BLaER1 (cell line): Measurements from ENCODE around the gene POLR3E.
A peak's percentile ranks its signal among the peaks of the same experiment; 100 is the strongest.

Experiments
- H3K27ac ChIP-seq: shearing (Covaris generic); formaldehyde crosslinking; 2 replicates; pipeline ENCODE4 v1.8.1; 2022
- H3K27me3 ChIP-seq: shearing (Covaris generic); formaldehyde crosslinking; 2 replicates; pipeline ENCODE4 v1.8.1; 2022
- H3K36me3 ChIP-seq: shearing (Covaris generic); formaldehyde crosslinking; 2 replicates; pipeline ENCODE4 v1.8.1; 2022
- H3K4me1 ChIP-seq: shearing (Covaris generic); formaldehyde crosslinking; 2 replicates; pipeline ENCODE4 v1.8.1; 2022
- H3K4me2 ChIP-seq: shearing (Covaris generic); formaldehyde crosslinking; 2 replicates; pipeline ENCODE4 v1.8.1; 2022
- H3K4me3 ChIP-seq: shearing (Covaris generic); formaldehyde crosslinking; 2 replicates; pipeline ENCODE4 v1.8.1; 2022
- H3K9ac ChIP-seq: shearing (Covaris generic); formaldehyde crosslinking; 2 replicates; pipeline ENCODE4 v1.8.1; 2022
- H3K9me3 ChIP-seq: shearing (Covaris generic); formaldehyde crosslinking; 2 replicates; pipeline ENCODE4 v1.8.1; 2022
- H4K20me1 ChIP-seq: shearing (Covaris generic); formaldehyde crosslinking; 2 replicates; pipeline ENCODE4 v1.8.1; 2022
- Cebpa-rat ChIP-seq: shearing (Covaris generic); IDR thresholded peaks from 2 replicates; pipeline ENCODE4 v1.8.1; 2022

POLR3E gene

DNA sequence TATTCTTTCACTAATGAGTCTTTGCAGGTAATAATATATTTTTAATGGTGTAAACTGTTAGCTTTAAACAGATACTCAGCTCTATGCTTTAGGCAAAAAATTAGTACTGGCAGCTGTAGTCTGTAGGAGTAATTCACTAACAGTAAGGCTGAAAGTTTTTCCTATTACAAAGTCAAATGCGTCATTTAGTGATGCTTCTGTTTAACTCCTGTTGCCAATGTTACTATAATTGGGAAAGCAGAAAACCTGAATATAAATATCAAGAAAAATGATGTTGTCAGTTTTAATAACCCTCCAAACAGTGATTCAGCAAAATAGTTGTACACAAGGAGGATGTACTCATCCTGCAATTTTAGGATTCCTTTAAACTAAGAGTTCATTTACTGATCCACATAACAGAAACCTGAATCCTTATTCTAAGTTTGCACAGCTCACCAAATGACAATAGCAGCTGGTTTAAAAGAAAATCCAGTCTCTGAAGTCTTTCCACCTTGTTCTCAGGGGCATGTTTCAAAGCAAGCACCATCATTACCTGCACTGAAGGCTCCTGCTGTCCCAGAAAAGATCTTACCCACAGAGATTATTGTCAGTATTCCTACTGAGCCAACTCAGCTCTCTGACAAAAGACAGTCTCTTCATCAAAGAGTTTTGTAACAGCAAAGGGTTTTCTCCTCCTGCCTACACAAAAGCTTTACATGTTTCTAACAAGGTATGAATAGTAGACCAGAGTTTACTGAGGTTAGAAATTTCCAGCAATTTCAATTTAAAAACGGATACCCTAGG, 73.0 kb downstream of the POLR3E start:
- H3K27me3 ChIP-seq = no peaks in the 10 kb centered on the region; the same call in 1 of the 2 replicates
- H4K20me1 ChIP-seq = peaks cover 33% of the 10 kb centered on the region; the same call in 1 of the 2 replicates
- H3K4me2 ChIP-seq = peak overlapping the region; percentile 64
- H3K4me3 ChIP-seq = no peak overlapping the region
- peaks cover 56% of the 10 kb centered on the region for H3K4me1 ChIP-seq
- TF ChIP-seq Cebpa-rat = no peak
- no peak overlapping the region for H3K9ac ChIP-seq
- no peaks in the 10 kb centered on the region for H3K9me3 ChIP-seq
- 0 out of 2 replicates have a peak, but pooled peaks cover 3% of the 10 kb centered on the region for H3K36me3 ChIP-seq
- H3K27ac ChIP-seq = no peak overlapping the region

DNA sequence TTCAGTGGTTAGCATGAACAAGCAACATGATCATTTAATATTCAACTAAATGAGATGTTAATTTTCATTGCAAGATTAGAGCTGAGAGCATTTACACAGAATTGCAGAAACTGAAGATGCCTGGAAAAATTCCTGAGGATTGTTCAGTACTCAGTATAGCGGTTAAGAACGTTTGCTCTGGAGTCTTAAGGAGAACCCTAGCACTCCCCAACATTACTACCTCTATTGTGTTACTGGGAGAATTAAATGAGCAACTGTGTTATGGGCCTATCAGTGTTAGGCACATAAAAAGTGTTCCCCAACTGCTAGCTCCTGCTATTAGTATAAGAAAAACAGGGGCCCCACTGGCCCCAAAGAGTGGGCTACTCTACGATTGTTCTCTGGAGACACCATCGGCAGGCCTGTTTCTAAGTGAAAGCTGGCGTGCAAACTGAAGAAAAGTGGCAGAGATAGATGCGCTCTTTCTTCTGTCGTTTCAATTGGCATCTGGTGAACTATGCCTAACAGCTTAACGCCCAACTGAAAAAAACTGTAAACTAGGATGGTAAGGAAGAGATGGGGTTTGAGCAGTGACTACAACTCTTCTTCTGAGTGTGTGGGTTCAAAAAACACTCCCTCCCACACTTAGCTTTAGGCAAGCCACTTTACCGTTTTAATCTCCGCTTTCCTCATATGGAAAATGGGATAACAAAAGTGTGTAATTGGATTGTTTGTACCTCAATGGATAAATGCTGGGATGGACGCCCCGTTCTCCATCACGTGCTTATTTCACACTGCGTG, 75.9 kb downstream of the POLR3E start:
- peaks cover 44% of the 10 kb centered on the region for H3K4me1 ChIP-seq
- 0 out of 2 replicates have a peak, but pooled peaks cover 3% of the 10 kb centered on the region for H3K36me3 ChIP-seq
- peaks cover 28% of the 10 kb centered on the region; the same call in 1 of the 2 replicates for H4K20me1 ChIP-seq
- H3K27ac ChIP-seq = peak overlapping the region; percentile 78; the same call in 1 of the 2 replicates
- H3K4me3 ChIP-seq = peak overlapping the region; percentile 80
- peak overlapping the region; percentile 84 for H3K9ac ChIP-seq
- H3K27me3 ChIP-seq = no peaks in the 10 kb centered on the region; the same call in 1 of the 2 replicates
- TF ChIP-seq Cebpa-rat = no peak
- H3K4me2 ChIP-seq = peak overlapping the region; percentile 95
- no peaks in the 10 kb centered on the region for H3K9me3 ChIP-seq

DNA sequence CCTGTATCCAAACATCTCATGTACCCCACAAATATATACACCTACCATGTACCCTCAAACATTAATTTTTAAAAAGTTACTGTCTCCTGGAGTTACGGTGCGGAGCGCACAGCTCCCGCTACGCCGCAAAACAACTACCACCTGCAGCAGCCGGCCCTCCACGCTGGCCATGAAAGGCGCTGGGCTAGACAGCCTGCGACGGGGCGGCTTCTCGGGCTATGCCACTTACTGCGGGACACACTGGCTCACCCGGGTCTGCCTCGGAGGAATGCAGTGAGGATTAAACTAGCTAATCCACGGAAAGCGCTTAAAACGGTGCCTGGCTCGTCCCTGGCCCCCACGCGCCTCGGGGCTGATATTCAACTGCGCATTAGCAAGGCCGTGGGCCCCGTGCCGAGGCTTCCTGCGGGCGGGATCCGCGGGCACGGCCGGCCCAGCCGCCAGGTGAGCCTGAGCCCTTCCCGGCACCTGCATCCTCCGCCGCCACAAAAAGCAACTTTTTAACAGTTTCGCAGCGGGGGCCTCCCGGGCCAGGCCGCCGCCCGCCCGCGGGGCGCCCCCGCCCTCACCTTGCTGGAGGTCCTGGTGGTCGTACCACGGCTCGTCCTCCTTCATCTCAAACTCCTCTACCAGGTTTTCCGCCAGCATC, 76.6 kb downstream of the POLR3E start:
- peak overlapping the region; percentile 80 for H3K4me3 ChIP-seq
- H3K36me3 ChIP-seq = 0 out of 2 replicates have a peak, but pooled peaks cover 3% of the 10 kb centered on the region
- peak overlapping the region; percentile 95 for H3K4me2 ChIP-seq
- no peaks in the 10 kb centered on the region for H3K9me3 ChIP-seq
- peaks cover 43% of the 10 kb centered on the region for H3K4me1 ChIP-seq
- peak overlapping the region; percentile 84 for H3K9ac ChIP-seq
- H3K27me3 ChIP-seq = no peaks in the 10 kb centered on the region; the same call in 1 of the 2 replicates
- H3K27ac ChIP-seq = peak overlapping the region; percentile 78
- peaks cover 28% of the 10 kb centered on the region; the same call in 1 of the 2 replicates for H4K20me1 ChIP-seq
- no peak for TF ChIP-seq Cebpa-rat

DNA sequence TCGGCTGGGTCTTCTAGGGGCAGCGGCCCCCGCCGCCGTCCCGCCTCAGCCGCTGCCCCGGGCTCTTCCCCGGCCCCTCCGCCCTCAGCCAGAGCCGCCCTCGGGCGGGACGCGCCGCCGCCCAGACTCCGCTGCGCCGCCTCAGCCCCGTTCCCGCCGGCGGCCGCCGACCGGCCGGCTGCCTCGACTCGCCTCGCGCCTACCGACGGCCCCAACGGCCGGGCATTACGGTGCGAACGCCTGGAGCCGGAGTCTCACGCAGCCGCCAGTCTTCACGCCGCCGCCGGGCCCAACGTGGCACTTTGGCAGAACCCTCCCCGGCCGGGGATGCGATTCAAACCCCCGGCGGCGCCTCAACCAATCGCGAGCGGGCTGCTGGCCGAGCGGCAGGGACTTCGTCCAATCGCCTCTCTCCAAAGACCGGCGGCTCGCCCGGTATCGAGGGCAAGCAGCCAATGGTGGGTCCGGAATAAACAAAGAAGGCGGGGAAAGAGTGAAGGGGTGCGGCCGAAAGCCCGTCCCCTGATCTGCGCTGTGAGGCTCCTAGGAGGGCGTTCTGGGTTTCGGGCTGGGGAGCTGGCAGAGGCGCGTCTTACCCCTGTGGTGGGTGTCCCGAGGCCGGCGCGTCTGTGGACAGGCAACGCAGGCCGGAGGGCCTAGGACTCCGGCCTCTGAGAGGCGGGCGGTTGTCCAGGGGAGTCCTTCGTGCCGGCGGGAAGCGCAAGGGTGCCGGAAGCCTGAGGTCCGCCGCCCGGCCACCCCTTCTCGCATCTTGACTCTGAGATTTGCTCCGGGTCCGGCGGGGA, 77.3 kb downstream of the POLR3E start, which contains the start of gene CDR2:
Gene CDR2, minus strand, starts transcription at position 309 of the 806 bp plus-strand sequence. CDS start 310 bp downstream, outside the sequence.
- H4K20me1 ChIP-seq = peaks cover 28% of the 10 kb centered on the region; the same call in 1 of the 2 replicates
- no peaks in the 10 kb centered on the region for H3K9me3 ChIP-seq
- TF ChIP-seq Cebpa-rat = no peak
- H3K4me3 ChIP-seq = peak within 1 kb of the TSS; percentile 80
- H3K9ac ChIP-seq = peak within 1 kb of the TSS; percentile 84
- 0 out of 2 replicates have a peak, but pooled peaks cover 3% of the 10 kb centered on the region for H3K36me3 ChIP-seq
- H3K27me3 ChIP-seq = no peaks in the 10 kb centered on the region; the same call in 1 of the 2 replicates
- peak within 1 kb of the TSS; percentile 78 for H3K27ac ChIP-seq
- H3K4me1 ChIP-seq = peaks cover 36% of the 10 kb centered on the region
- peak within 1 kb of the TSS; percentile 95 for H3K4me2 ChIP-seq

DNA sequence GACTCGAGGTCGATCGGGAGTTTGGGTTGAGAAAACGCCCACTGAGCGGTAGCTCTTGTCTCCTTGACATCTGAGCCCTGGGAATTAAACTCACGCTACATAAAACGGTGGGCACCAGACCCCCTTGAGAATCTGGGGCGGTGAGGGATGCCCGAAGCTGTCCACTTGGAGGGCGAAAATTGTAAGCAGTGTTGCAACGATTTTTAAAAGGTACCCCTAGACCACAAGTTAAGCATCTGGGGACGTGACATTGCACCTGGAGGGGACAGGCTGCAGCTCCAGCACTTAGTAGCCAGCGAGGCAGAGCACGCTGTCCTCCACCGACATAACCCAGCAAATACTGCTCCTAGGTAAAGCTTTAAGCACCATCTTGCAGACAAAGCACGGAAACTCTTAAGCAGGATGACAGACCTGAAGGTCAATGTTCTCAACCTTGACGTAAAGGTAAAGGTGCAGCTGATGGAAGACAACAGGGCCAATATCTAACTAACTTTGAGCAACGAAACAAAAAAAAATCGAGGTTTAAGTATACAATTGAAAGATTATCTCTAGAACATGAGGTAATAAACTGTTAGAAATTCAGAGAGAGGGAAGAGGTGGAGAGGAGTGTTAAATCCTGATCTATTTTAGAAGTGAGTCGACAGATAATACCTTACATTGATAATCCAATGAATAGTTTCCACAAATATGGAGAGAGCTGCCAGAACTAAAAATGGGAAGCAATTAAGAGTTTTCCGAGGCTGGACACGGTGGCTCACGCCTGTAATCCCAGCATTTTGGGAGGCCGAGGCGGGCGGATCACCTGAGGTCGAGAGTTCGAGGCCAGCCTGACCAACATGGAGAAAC, 78.1 kb downstream of the POLR3E start:
- H3K36me3 ChIP-seq = 0 out of 2 replicates have a peak, but pooled peaks cover 3% of the 10 kb centered on the region
- no peaks in the 10 kb centered on the region; the same call in 1 of the 2 replicates for H3K27me3 ChIP-seq
- peak overlapping the region; percentile 84 for H3K9ac ChIP-seq
- H3K27ac ChIP-seq = no peak overlapping the region; the same call in 1 of the 2 replicates
- peaks cover 28% of the 10 kb centered on the region; the same call in 1 of the 2 replicates for H4K20me1 ChIP-seq
- peaks cover 28% of the 10 kb centered on the region for H3K4me1 ChIP-seq
- no peaks in the 10 kb centered on the region for H3K9me3 ChIP-seq
- H3K4me2 ChIP-seq = peak overlapping the region; percentile 95
- H3K4me3 ChIP-seq = peak overlapping the region; percentile 80
- TF ChIP-seq Cebpa-rat = no peak

DNA sequence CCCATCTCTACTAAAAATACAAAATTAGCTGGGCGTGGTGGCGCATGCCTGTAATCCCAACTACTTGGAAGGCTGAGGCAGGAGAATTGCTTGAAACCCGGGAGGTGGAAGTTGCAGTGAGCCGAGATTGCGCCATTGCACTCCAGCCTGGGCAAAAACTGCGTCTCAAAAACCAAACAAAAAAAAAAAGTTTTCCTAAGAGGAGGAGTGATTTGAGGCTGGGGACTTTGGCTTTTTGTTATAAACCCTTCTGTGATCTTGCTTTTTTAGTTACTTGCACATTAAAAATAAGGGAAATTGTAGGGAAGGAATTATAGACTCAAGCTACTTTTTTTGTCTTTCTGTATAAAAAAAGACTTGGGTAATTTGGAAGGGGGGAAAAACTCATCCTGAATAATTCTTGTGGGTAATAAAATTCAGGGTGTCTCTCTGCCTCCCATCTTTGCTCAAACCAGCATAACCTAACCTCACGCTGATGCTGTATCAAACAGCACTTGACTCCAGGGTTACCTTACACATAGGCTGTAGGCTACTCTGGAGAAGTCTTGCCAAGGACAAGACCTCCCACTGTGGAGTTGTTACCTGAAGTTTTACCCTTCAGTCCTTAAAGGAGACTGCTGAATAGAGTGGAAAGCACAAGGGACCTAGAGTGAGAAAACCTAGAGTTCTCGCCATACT, 78.9 kb downstream of the POLR3E start:
- H3K4me3 ChIP-seq = no peak overlapping the region

DNA sequence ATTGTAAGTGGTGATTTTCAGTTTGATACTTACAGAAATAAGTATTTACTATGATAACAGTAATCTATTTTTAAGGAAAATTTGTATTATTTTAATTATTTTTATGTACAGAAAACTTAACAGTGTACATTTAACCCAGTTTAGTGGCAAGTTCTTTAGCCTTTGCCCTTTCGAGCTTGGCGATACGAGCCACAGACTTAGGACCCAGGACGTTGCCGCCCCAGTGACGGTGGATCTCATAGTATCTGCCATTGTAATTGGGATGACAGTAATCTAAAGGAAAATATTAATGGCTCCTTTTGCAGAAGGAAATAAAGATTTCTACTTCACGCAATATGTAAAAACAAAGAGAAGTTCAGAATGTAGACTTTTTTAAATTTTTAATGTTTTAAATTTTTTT, 82.4 kb downstream of the POLR3E start:
- no peak for TF ChIP-seq Cebpa-rat
- Histone ChIP-seq H3K36me3 (peaks cover 9% of the 10 kb centered on the region; the same call in 1 of the 2 replicates), H3K4me1 (peaks cover 6% of the 10 kb centered on the region), H3K4me2 (no peak overlapping the region), H3K9me3 (no peaks in the 10 kb centered on the region), H3K4me3 (no peak overlapping the region), H3K27me3 (no peaks in the 10 kb centered on the region; the same call in 1 of the 2 replicates), H3K9ac (no peak overlapping the region), H4K20me1 (no peaks in the 10 kb centered on the region; the same call in 1 of the 2 replicates), H3K27ac (no peak overlapping the region)

More for the DNA sequence above, 78.9 kb downstream of the POLR3E start:
- peaks cover 20% of the 10 kb centered on the region for H3K4me1 ChIP-seq
- TF ChIP-seq Cebpa-rat = no peak
- no peak overlapping the region for H3K4me2 ChIP-seq
- H3K27ac ChIP-seq = no peak overlapping the region
- peaks cover 28% of the 10 kb centered on the region; the same call in 1 of the 2 replicates for H4K20me1 ChIP-seq
- no peak overlapping the region for H3K9ac ChIP-seq
- H3K36me3 ChIP-seq = 0 out of 2 replicates have a peak, but pooled peaks cover 2% of the 10 kb centered on the region
- no peaks in the 10 kb centered on the region for H3K9me3 ChIP-seq
- H3K27me3 ChIP-seq = no peaks in the 10 kb centered on the region; the same call in 1 of the 2 replicates
